Measurements from ENCODE around the gene RPLP1. TPM values are rescaled to one million over a fixed set of nuclear protein-coding genes. Genes with fewer than 3 reads are reported as not detected.

The RPLP1 gene
- total and polyA plus RNA-seq, 11 donors, result 487 to 1,852 (median 1,259) TPM

DNA sequence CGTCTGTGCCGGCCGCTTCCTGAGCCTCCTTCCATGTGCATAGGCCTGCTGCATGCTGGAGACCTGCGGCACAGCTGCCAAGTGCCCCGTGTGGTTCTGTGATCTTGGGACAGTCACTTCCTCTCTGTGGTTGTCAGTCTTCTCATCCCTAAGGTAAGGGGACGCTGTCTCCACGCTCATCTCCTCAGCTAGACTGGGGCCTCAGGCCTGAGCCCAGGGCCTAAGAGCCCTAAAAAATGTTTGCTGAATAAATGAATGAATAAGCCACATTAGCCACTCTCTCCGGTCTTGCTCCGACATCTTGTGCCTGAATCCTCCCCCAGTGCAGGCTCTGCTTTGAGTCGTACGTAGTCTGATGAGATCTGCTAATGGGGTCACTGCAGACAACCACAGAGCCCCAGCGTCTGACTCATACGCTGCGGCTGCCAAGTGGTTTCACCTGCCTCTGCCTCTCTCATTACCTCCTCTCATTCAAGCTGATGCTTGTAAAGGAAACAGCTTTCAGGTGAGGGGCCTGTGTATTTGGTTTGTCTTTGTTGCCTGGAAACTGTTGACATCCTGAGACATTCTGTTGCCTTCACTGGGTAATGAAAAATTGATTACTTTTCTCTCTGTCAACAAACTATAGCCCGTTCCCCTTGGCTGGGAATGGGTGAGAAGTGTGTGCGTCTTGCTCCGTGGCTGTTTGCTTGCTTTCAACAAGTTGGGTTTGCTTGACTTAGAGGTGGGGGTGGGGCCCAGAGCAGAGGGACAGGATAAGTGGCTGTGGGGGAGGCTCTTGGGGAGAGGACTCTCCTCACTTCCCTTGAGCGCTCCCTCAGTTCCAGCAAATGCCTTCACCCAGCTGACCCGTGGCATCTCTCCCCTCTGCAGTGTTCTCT, 15.9 kb downstream of the RPLP1 start:
- TF ChIP-seq CTCF (IDR thresholded peaks at IDR 0.05) (no peak), POLR2A (IDR thresholded peaks at IDR 0.05) (no peak)
- Histone ChIP-seq H3K27ac (peak overlapping the region in 1 of 12 donors; percentile 60), H3K27me3 (no peaks in the 10 kb centered on the region), H3K9me3 (no peaks in the 10 kb centered on the region), H3K4me3 (no peak overlapping the region), H3K36me3 (no peaks in the 10 kb centered on the region), H3K4me1 (peaks cover 0 to 8% (median 1%) of the 10 kb centered on the region in 12 donors)
- intact Hi-C loops (cut with DNase I), result loop anchor here in 1 of 10 donors (5.0 kb wide), 1 partner anchor 411 kb away; no protein-coding TSS in a partner anchor
- WGBS, 4 donors, result 80 to 85% (median 81%) methylated on average over 19 of the region's 19 CpGs
- no peak for DNase-seq
- no peak for ATAC-seq

GRCh38 chr15:69469467-69470201, 17.0 kb downstream of the RPLP1 start:
- intact Hi-C loops (cut with DNase I), result loop anchor here in 6 of 10 donors (5.0 to 10.0 kb wide), 5 partner anchors 255 to 1345 kb away; partner anchors contain the start of gene TLE3 (in 4 of the 6)
- Histone ChIP-seq H3K4me3 (no peak overlapping the region), H3K36me3 (no peaks in the 10 kb centered on the region), H3K9me3 (no peaks in the 10 kb centered on the region), H3K27me3 (no peaks in the 10 kb centered on the region), H3K4me1 (peaks cover 0 to 8% (median 0%) of the 10 kb centered on the region in 12 donors), H3K27ac (no peak overlapping the region)
- 97 to 98% (median 97%) methylated on average over 7 to 8 of the region's 8 CpGs for WGBS, 4 donors
- ATAC-seq (no peak), DNase-seq (no peak)
- TF ChIP-seq CTCF (IDR thresholded peaks at IDR 0.05) (no peak), POLR2A (IDR thresholded peaks at IDR 0.05) (no peak)

- Histone ChIP-seq H3K4me3 (no peak overlapping the region), H3K9me3 (no peaks in the 10 kb centered on the region), H3K27ac (no peak overlapping the region), H3K4me1 (peaks cover 0 to 8% (median 0%) of the 10 kb centered on the region in 12 donors), H3K27me3 (no peaks in the 10 kb centered on the region), H3K36me3 (no peaks in the 10 kb centered on the region)
- no peak for TF ChIP-seq CTCF (IDR thresholded peaks at IDR 0.05)
- TF ChIP-seq POLR2A (IDR thresholded peaks at IDR 0.05), result no peak
- DNase-seq (no peak), ATAC-seq (no peak)
- WGBS, 4 donors, result 88 to 91% (median 91%) methylated on average over 5 of the region's 5 CpGs
- intact Hi-C loops (cut with DNase I), result loop anchor here in 6 of 10 donors (10.0 kb wide), 4 partner anchors 253 to 1343 kb away; partner anchors contain the start of gene TLE3 (in 4 of the 6)
Measured at GRCh38 chr15:69472046-69472445, 19.4 kb downstream of the RPLP1 start.

- DNase-seq (no peak), ATAC-seq (peak in 1 of 4 donors; percentile 51)
- 47 to 61% (median 54%) methylated on average over 6 of the region's 6 CpGs for WGBS, 4 donors
- no peaks in the 10 kb centered on the region for H3K36me3 ChIP-seq
- intact Hi-C loops (cut with DNase I), result loop anchor here in 6 of 10 donors (10.0 kb wide), 4 partner anchors 252 to 1342 kb away; partner anchors contain the start of gene TLE3 (in 4 of the 6)
- H3K4me1 ChIP-seq, result peaks cover 0 to 8% (median 0%) of the 10 kb centered on the region in 12 donors
- no peaks in the 10 kb centered on the region for H3K9me3 ChIP-seq
- no peaks in the 10 kb centered on the region for H3K27me3 ChIP-seq
- no peak overlapping the region for H3K27ac ChIP-seq
- no peak overlapping the region for H3K4me3 ChIP-seq
- TF ChIP-seq POLR2A (IDR thresholded peaks at IDR 0.05), result no peak
- TF ChIP-seq CTCF (IDR thresholded peaks at IDR 0.05), result no peak
Measured at GRCh38 chr15:69472562-69472961, 19.9 kb downstream of the RPLP1 start.

All from heart left ventricle (tissue), 16 donors.